Thyroid gland (tissue), 4 donors: ENCODE data around the gene BAZ2A. TPM values are rescaled to one million over a fixed set of nuclear protein-coding genes. Genes with fewer than 3 reads are reported as not detected.
"Not testable (repeated sequence)": the region's sequence is repeated elsewhere in the genome, so short reads cannot be mapped to it uniquely, and the experiment has no call there.

Experiments
- DNase-seq, 2 donors: peaks; one replicate each; pipeline ENCODE4 v3.0.0-alpha.2; 2019
- H3K27ac ChIP-seq, 3 donors: fragments of 200-600 bp; sonication (generic); 1 replicate in 2 of 3; 2 replicates in 1 of 3; pipeline ENCODE4 v1.5.1; 2016 to 2019; ENCODE audit warnings: mild to moderate bottlenecking in 1 of 3, moderate library complexity in 1 of 3
- H3K27me3 ChIP-seq: fragments of 200-600 bp; sonication (generic); one replicate; pipeline ENCODE4 v1.5.1; 2019
- H3K36me3 ChIP-seq, 2 donors: fragments of 200-600 bp; sonication (generic); one replicate each; pipeline ENCODE4 v1.5.1; 2016 to 2019
- H3K4me1 ChIP-seq, 2 donors: fragments of 200-600 bp; sonication (generic); one replicate each; pipeline ENCODE4 v1.5.1; 2017 to 2019
- H3K4me3 ChIP-seq, 3 donors: fragments of 200-600 bp; sonication (generic); replicated peaks in 1 of 3; 1 replicate in 2 of 3; 2 replicates in 1 of 3; pipeline ENCODE4 v1.5.1; 2016; ENCODE audit warnings: mild to moderate bottlenecking in 1 of 3
- H3K9me3 ChIP-seq: fragments of 200-600 bp; sonication (generic); one replicate; pipeline ENCODE4 v1.5.1; 2017
- CTCF ChIP-seq, 6 experiments: fragments of 200-600 bp in 3 of 6; fragments of 450-650 bp in 3 of 6; sonication (generic) in 3 of 6; IDR thresholded peaks; one replicate each; pipeline ENCODE4 v1.5.1; 2016 to 2019; ENCODE audit warnings: antibody characterized with exemption in 6 of 6, mild to moderate bottlenecking in 2 of 6, inconsistent platforms in 1 of 6, moderate library complexity in 1 of 6
- POLR2A ChIP-seq, 2 donors: fragments of 450-650 bp; IDR thresholded peaks; one replicate each; pipeline ENCODE4 v1.6.1; 2017; ENCODE audit warnings: antibody characterized with exemption in 2 of 2, mild to moderate bottlenecking in 2 of 2, moderate library complexity in 1 of 2
- WGBS, 2 donors: methylation state at CpG; one replicate each; pipeline ENCODE4 v1.1.5; 2017; 5-methylcytosine and 5-hydroxymethylcytosine counted together
- intact Hi-C: fragments of 100-400 bp; cut with DNase I; formaldehyde crosslinking; loops from one replicate; pipeline ENCODE4 v1.15.1; 2023
- total RNA-seq, 4 donors: library from RNA; depleted of rRNA; stranded (reverse); fragments of >200 nt; gene quantifications; one replicate each; pipeline ENCODE4 v1.2.3, GENCODE V29; 2016

Gene BAZ2A
- total RNA-seq, 4 donors from 2014 or later = 61.7 to 122 (median 77.6) TPM

GRCh38 chr12:56590237-56590830 is 39.8 kb downstream of the BAZ2A start:
- intact Hi-C loops = no loop called here
- peaks cover 26 to 41% of the 10 kb centered on the region in 2 donors for H3K36me3 ChIP-seq
- 65 to 82% methylated on average over 3 of the region's 3 CpGs for WGBS, 2 donors
- peaks cover 12 to 32% of the 10 kb centered on the region in 2 donors for H3K4me1 ChIP-seq
- no peak overlapping the region for H3K4me3 ChIP-seq
- no peak for DNase-seq
- TF ChIP-seq CTCF (IDR thresholded peaks at IDR 0.05) (peak in 1 of 6 experiments; percentile 20), POLR2A (IDR thresholded peaks at IDR 0.05) (no peak)
- peak overlapping the region in 2 of 3 donors; percentile 46 to 81 for H3K27ac ChIP-seq
- no peaks in the 10 kb centered on the region for H3K27me3 ChIP-seq
- no peaks in the 10 kb centered on the region for H3K9me3 ChIP-seq

DNA sequence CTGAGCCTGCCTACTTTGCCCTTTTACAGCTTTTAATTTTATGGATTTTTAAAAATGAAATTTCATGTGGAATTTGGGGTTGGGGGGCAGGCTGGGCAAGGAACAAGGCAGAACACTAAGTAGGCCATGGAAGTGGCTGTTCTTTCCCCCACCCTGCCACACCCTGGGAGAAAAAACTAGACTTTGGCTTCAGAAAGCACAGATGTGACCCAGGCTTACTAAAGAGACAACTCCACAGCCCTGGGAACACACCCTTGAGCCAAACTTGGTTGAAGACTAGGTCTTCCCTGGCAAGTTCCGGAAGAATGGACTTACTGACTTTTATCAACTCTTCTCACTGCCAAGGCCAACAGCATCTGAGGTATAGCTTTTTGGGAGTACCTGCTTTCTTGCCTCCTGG is 40.3 kb downstream of the BAZ2A start:
- H3K36me3 ChIP-seq = peaks cover 26 to 41% of the 10 kb centered on the region in 2 donors
- H3K27me3 ChIP-seq = no peaks in the 10 kb centered on the region
- H3K4me3 ChIP-seq = no peak overlapping the region
- TF ChIP-seq CTCF (IDR thresholded peaks at IDR 0.05) (no peak), POLR2A (IDR thresholded peaks at IDR 0.05) (no peak)
- peak overlapping the region in 1 of 3 donors; percentile 46 for H3K27ac ChIP-seq
- DNase-seq = no peak
- 95 to 100% methylated on average over 1 of the region's 1 CpG for WGBS, 2 donors
- intact Hi-C loops = no loop called here
- no peaks in the 10 kb centered on the region for H3K9me3 ChIP-seq
- H3K4me1 ChIP-seq = peaks cover 12 to 32% of the 10 kb centered on the region in 2 donors

DNA sequence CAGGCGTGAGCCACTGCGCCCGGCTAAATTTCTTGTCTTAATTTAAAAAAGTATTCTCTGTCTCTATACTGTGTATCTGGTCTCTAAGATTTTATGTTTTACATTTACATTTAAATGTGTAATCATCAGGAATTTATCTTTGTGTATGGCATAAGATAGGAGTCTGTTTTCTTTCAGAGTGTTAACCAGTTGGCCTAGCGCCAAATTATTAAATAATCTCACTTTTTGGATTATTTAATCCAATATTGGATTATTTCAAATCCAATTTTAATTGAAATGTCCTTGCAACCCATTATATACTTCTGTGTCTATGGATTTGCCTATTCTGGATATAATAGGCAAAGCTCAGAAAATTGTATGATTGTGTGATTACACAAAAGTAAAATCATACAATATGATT is 45.0 kb downstream of the BAZ2A start:
- TF ChIP-seq CTCF (IDR thresholded peaks at IDR 0.05) (no peak), POLR2A (IDR thresholded peaks at IDR 0.05) (no peak)
- intact Hi-C loops = no loop called here
- DNase-seq = no peak
- Histone ChIP-seq H3K27me3 (no peaks in the 10 kb centered on the region), H3K27ac (no peak overlapping the region), H3K36me3 (peaks cover 41 to 67% of the 10 kb centered on the region in 2 donors), H3K4me3 (no peak overlapping the region), H3K4me1 (no peaks in the 10 kb centered on the region), H3K9me3 (no peaks in the 10 kb centered on the region)
- WGBS, 2 donors = 90% methylated on average over 4 of the region's 4 CpGs

DNA sequence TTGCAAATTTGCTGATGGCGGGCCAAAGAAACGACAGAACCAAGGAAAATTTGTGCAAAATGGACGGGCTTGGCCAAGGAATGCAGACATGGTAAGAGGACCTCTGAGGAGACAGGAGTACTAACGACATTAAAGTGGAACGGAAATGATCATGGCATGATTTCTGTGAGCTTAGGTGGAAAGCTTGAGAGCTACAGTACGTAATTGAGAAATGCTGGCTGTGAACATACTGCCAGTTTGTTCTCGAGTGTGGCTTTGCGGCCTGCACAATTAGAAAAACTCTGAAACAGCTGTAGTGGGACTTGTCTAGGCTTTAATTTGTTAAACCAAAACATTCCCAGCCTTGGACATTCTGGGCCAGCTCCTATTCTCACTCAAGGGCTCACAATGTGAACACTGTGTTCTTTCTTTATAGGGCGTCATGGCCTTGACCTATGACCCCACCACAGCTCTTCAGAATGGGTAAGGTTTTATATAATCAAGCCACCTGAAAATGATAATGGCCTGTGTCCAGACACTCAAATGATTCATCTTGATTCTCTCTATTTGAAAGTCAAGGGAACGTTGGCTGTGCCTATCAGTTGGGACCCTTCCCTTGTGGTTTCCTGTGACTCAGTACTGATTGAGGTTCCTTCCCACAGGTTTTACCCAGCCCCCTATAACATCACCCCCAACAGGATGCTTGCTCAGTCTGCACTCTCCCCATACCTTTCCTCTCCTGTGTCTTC is 48.5 kb downstream of the BAZ2A start:
- WGBS, 2 donors = 87 to 89% methylated on average over 10 of the region's 10 CpGs
- H3K9me3 ChIP-seq = no peaks in the 10 kb centered on the region
- H3K36me3 ChIP-seq = peaks cover 15 to 37% of the 10 kb centered on the region in 2 donors
- no peaks in the 10 kb centered on the region for H3K4me1 ChIP-seq
- DNase-seq = no peak
- intact Hi-C loops = no loop called here
- no peak overlapping the region for H3K27ac ChIP-seq
- H3K27me3 ChIP-seq = no peaks in the 10 kb centered on the region
- TF ChIP-seq POLR2A (IDR thresholded peaks at IDR 0.05) (no peak), CTCF (IDR thresholded peaks at IDR 0.05) (no peak)
- H3K4me3 ChIP-seq = no peak overlapping the region

- WGBS, 2 donors = 90 to 91% methylated on average over 10 of the region's 10 CpGs
- H3K27ac ChIP-seq = no peak overlapping the region
- no peak for DNase-seq
These were observed 51.1 kb downstream of the BAZ2A start for GRCh38 chr12:56578983-56579546.

GRCh38 chr12:56577248-56577647 is 52.9 kb downstream of the BAZ2A start:
- H3K4me1 ChIP-seq = not testable (repeated sequence)
- intact Hi-C loops = loop anchor here (10.0 kb wide), 1 partner anchor 58 kb away; the partner anchor contains the start of gene BAZ2A

More at GRCh38 chr12:56578983-56579546, 51.1 kb downstream of the BAZ2A start:
- Histone ChIP-seq H3K9me3 (no peaks in the 10 kb centered on the region), H3K4me3 (no peak overlapping the region), H3K27me3 (no peaks in the 10 kb centered on the region), H3K4me1 (no peaks in the 10 kb centered on the region), H3K36me3 (peaks cover 15 to 31% of the 10 kb centered on the region in 2 donors)
- TF ChIP-seq CTCF (IDR thresholded peaks at IDR 0.05) = no peak
- TF ChIP-seq POLR2A (IDR thresholded peaks at IDR 0.05) = no peak
- intact Hi-C loops = loop anchor here (10.0 kb wide), 1 partner anchor 56 kb away; the partner anchor contains the start of gene BAZ2A

More at GRCh38 chr12:56577248-56577647, 52.9 kb downstream of the BAZ2A start:
- peaks cover 9 to 21% of the 10 kb centered on the region in 2 donors for H3K36me3 ChIP-seq
- H3K27ac ChIP-seq, DNase-seq, H3K27me3 ChIP-seq, H3K4me3 ChIP-seq, H3K9me3 ChIP-seq: not testable (repeated sequence)
- 95% methylated on average over 7 of the region's 7 CpGs for WGBS, 2 donors
